Fibroblast of skin of left quadriceps (primary cell): ENCODE measurements around the gene DUSP7.

Source experiments
- DNase-seq, 2 experiments: peaks; one replicate each; pipeline ENCODE4 v3.0.0-alpha.2; 2013; ENCODE audit warnings: low read depth in 2 of 2

Gene DUSP7

DNA sequence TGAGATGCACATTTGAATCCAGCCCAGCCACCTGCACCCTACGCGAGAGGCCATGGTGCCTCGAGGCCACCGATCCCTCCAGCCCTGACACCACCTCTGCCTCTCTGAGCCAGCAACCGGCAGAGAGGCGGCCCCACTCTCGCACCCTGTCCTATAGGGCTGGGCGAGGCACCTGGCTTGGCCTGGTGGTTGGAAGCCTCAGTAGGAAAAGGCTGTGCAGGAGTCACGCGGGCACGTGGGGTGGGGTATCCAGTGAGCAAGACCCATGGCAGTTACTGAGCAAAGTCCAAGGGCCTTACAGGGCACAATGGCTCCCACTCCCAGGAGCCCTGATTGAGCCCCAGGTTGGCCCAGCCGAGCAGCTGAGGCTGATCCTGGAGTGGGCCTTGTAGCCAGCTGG is 12.4 kb upstream of the DUSP7 start:
- DNase-seq: no peak

GRCh38 chr3:52068055-52068571 is 11.7 kb upstream of the DUSP7 start:
- DNase-seq: peak; percentile 57 to 60

- DNase-seq: no peak
Observed at GRCh38 chr3:52067526-52067925, 11.2 kb upstream of the DUSP7 start.

GRCh38 chr3:52067046-52067445 is 10.7 kb upstream of the DUSP7 start:
- no peak for DNase-seq

- no peak for DNase-seq
Observed at GRCh38 chr3:52065264-52065756, 8.9 kb upstream of the DUSP7 start.

- no peak for DNase-seq
Observed at GRCh38 chr3:52064561-52064960, 8.2 kb upstream of the DUSP7 start.

DNA sequence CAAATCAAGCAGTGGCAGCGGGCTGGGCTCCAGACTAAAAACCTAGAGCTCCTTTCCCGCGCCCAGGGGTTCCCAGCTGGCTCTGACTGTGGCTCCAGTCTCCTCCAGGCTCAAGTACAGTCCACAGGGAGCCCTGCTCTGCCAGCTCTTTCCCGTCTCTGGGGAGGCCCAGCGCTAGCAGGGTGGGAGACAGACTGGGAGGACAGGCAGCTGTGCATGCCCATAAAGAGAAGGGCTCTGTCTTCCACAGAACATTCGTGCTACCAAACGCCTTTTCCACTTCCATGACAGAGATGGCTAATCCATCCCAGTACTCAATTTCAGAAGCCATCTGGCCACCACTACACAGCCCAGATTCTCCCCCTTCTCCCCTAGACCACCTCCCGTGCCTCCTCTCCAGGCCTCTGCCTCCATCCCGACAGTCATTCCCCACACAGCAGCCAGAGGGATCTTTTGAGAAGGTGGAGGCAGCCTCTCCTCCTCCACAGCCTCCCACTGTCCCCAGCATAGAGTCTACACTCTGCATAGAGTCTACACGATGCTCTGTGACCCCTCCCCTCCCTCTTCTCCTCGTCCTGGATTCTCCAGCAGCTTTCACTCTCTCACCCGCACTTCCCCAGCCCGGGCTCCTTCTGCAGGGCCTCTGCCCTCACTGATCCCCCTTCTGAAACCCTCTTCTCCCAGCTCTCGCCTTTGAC is 6.8 kb upstream of the DUSP7 start:
- DNase-seq: no peak

GRCh38 chr3:52062505-52062904 is 6.1 kb upstream of the DUSP7 start:
- DNase-seq: no peak

DNA sequence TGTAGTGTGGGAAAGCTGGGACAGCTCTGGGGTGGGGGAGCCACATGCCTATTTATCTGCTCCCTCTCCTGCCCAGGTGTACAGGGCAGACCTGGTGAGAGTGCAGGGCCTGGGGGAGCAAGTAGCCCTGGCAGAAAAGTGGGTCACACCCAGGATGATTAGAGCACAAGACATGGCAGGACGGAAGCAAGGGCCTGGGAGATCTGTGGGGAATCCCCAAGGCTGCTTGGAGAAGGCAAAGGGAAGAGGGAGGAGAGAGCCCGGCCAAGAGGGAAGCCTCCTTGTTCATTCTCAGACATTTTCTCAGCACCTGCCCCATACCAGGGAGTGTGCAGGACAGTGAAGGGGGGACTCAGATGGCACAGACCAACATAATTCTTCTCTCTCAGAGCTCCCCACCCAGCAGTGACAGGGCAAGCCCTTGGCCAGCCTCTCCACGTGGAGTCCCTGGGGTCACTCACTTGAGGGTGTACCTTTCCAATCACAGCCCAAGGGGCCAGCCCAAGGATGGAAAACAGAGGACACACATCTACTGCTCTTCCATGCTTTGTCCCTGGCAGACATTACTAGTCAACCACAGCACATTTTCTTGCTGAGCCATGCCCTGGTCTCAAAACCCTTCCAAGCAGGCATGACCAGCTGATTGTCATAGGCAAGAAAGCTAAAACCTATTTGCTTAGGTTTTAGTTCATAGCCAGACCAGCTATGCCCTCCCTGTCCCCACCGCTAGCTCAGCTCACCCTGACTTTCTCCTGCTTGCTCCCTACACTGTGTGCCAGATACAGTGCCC is 4.9 kb upstream of the DUSP7 start:
- no peak for DNase-seq

DNA sequence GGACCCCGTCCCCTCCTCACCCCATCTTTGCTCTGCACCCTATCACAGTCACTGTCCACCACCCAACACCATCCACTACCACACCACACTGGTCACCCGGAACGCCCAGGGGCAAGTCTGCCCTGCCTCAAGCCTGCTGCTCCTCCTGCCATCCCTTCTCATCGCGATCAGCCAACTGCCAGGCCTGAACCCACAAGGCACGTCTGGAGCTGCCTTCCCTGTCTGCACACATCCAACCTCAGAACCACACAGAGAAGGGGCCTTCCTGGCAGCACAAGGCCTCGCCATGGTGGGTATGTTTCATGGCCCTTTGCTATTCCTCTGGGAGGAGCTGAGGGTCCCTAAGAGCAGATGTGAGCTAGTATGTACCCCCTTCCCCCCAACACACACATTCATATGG is 3.4 kb upstream of the DUSP7 start:
- no peak for DNase-seq

DNA sequence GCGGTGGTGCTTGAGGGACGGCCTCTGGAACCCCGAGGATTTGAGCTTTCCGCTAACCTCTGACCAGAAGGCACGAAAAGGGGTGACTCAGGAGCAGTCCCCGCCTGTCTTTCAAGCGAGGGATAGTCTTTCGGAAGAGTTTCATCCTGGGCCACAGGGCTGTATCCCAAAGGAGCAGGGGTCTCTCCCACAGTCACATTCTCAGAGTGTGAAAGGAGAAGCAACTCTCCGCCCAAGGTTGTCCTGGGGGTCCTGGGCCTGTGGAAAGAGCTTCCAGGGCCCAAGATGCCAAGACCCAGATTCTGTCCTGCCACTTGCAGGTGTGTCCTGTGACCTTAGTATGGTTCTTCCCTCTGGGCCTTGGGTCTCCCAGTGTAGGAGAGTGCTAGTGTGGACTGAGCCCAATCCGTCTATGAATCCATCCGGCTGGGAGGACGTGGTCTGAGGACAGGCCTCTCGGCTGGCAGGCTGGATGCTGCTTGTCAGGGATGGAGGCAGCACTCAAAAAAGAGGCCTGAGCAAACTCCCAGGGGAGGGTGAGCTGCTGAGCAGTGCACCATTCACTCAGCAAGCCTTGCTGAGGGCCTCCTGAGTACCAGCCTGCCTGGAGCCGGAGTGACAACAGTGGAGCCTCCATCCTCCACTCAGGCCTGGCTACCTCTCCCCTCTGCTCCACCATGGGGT is 1.6 kb upstream of the DUSP7 start:
- no peak for DNase-seq

DNA sequence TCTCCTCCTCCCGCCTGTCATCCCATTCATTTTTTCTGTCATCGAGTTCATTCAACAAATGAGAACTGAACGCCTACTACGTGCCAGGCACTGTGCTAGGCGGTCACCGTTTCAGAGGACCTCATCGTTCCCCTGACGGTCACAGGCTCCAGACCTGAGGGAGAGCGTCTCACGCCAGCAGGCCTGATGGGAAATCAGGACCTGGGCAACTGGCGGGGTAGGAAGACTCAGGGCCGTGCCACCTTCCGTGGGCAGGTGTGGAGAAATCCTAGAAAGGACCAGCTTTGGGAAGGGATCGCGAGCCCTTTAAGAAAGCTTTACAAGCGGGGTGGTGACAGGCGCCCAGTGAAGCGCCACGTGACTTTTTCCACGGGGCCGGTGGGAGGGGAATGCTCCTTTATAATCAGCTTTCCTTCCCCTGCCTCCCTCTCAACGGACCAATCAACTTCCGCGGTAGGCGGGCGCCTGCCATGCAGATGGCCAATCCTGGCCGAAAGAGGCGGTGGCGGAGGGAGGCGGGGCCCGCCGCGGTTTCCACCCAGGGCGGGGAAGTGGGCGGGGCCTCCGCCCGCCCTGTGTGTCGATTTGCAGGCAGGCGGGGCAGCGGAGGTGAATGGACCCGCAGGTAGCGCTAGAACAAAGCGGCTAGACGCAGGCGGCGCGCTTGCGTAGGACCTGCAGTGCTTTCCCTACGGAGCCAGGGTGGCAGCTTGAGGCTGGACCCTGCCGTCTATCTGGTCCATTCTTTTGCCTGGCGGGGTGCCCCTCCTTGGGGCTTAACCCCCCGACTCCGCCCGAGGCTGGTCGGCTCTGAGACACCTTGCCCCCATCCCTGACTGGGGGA is 819 bp upstream of the DUSP7 start:
- peak; percentile 98 for DNase-seq

DNA sequence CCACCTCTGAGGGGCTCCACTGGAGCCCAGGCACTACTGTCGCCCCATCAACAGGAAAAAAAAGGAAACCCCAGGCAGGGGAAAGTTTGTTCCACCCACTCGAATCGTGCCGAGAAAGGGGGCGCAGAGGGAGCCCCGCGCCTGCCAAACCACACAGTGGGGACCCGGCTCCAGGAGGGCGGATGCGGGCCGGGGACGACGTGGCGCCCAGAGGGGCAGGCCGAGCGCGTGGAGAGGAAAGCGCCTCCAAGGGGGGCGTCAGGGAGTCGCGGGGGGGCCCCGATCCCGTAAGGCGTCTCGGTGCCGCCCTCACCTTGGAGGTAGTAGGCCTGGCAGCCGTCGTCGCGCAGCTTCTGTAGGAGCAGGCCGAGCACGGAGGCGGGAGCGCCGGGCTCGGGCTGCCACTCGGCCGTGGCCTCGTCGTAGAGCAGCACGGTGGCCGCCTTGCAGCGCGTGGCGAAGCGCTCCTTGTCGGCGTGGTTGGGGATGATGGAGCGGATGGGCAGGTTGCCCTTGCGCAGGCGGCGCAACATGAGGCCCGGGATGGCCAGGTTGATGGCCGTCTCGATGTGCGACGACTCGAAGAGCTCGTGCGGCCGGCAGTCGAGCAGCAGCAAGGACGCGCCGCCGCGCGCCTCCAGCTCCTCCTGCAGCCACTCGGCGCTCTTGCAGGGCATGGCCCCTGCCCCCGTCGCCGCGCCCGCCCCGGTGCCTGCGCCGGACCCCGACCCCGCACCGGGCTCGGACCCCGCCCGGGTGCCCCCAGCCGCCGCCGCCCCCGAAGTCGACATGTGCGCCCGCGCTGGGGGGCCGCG is 627 bp downstream of the DUSP7 start:
- DNase-seq: no peak

- DNase-seq: no peak
Observed at GRCh38 chr3:52054661-52055511, 1.5 kb downstream of the DUSP7 start.

- no peak for DNase-seq
Observed at GRCh38 chr3:52053307-52054304, 2.8 kb downstream of the DUSP7 start.

- no peak for DNase-seq
Observed at GRCh38 chr3:52052831-52053306, 3.5 kb downstream of the DUSP7 start.

GRCh38 chr3:52051444-52051843 is 4.9 kb downstream of the DUSP7 start:
- no peak for DNase-seq

GRCh38 chr3:52050571-52050970 is 5.8 kb downstream of the DUSP7 start:
- DNase-seq: no peak
